Measurements from ENCODE around the gene EHD3. TPM values are rescaled to one million over a fixed set of nuclear protein-coding genes. Genes with fewer than 3 reads are reported as not detected.

The EHD3 gene
- total RNA-seq, 1 experiment from 2014 or later: not detected

DNA sequence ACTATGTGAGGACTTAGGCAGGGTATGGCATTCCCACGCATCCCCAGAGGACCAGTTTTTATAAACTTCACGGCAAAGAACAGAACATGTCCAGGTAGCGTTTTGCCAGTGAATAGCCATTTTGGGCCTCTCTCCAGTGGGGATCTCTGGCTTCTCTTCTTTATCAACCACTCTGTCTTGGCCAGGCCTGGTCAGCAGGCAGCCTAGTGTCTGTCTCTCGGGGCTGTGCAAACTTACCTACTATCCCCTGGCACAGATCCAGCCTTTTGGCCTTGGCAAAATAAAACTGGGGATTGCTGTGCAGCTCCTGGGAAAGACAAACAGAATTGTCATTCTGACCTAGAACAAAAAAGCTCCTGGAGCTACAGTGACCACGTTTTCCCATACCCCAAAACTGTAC, 31.1 kb upstream of the EHD3 start:
- no peak for DNase-seq
- Histone ChIP-seq H3K4me1 (no peaks in the 10 kb centered on the region), H3K4me3 (no peak overlapping the region), H3K27me3 (peaks cover 30% of the 10 kb centered on the region), H3K27ac (no peak overlapping the region), H3K36me3 (no peaks in the 10 kb centered on the region), H3K9me3 (replicated peaks) (no peaks in the 10 kb centered on the region)

- Histone ChIP-seq H3K4me1 (no peaks in the 10 kb centered on the region), H3K4me3 (no peak overlapping the region), H3K27me3 (peaks cover 26% of the 10 kb centered on the region), H3K9me3 (replicated peaks) (no peaks in the 10 kb centered on the region), H3K36me3 (no peaks in the 10 kb centered on the region), H3K27ac (no peak overlapping the region)
- DNase-seq: no peak
Measured at GRCh38 chr2:31203916-31204315, 30.0 kb upstream of the EHD3 start.

- Histone ChIP-seq H3K9me3 (replicated peaks) (no peaks in the 10 kb centered on the region), H3K4me1 (no peaks in the 10 kb centered on the region), H3K4me3 (no peak overlapping the region), H3K27me3 (peaks cover 26% of the 10 kb centered on the region), H3K36me3 (no peaks in the 10 kb centered on the region), H3K27ac (no peak overlapping the region)
- DNase-seq: no peak
Measured at GRCh38 chr2:31204783-31205182, 29.2 kb upstream of the EHD3 start.

DNA sequence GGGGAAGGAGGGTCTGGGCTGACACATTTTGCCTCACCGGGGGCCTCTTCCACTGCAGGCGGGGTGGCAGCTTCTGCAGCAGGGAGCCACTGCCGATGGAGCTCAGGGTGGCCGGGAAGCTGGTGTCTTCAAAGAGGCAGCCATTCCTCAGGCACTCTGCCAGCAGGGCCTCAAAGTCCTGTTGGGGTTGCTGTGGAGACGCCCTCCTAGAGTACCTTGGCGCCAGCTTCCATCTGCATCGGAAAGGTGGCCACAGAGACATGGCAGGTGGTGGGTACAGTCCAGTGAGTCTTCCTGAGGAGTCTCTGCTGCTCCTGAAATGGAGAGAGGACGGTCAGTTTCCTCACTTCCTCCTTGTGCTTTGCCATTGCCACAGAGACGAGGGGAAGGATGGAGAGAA, 28.8 kb upstream of the EHD3 start:
- DNase-seq: no peak
- H3K9me3 ChIP-seq (replicated peaks): no peaks in the 10 kb centered on the region
- no peak overlapping the region for H3K4me3 ChIP-seq
- H3K27ac ChIP-seq: no peak overlapping the region
- no peaks in the 10 kb centered on the region for H3K4me1 ChIP-seq
- no peaks in the 10 kb centered on the region for H3K36me3 ChIP-seq
- peaks cover 26% of the 10 kb centered on the region for H3K27me3 ChIP-seq

DNA sequence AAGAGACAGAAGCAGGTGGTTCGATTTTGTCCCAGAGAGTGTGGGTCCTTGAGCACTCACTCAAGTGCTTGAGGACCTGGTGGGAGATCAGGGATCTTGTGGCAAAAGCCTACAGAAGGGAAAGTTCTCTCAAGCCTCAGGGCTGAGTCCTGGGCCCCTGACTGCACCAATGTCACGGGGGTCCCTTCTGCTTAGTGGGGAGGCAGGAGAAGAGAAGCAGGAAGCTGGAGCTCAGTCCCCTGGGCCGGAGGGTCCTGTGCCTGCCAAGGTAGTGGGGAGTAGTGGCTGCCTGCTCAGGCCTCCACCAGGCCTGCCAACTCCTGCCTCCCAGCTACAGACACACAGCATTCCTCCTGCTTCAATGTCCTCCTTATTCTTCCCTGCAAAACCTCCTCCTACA, 28.3 kb upstream of the EHD3 start:
- no peak for DNase-seq
- peaks cover 22% of the 10 kb centered on the region for H3K27me3 ChIP-seq
- no peaks in the 10 kb centered on the region for H3K9me3 ChIP-seq (replicated peaks)

GRCh38 chr2:31207790-31208189, 26.2 kb upstream of the EHD3 start:
- Histone ChIP-seq H3K27ac (no peak overlapping the region), H3K9me3 (replicated peaks) (no peaks in the 10 kb centered on the region), H3K27me3 (peaks cover 11% of the 10 kb centered on the region; the same call in 1 of the 2 replicates), H3K4me1 (no peaks in the 10 kb centered on the region), H3K4me3 (no peak overlapping the region), H3K36me3 (no peaks in the 10 kb centered on the region)
- no peak for DNase-seq

More for the DNA sequence above, 28.3 kb upstream of the EHD3 start:
- Histone ChIP-seq H3K4me1 (no peaks in the 10 kb centered on the region), H3K4me3 (no peak overlapping the region), H3K27ac (no peak overlapping the region), H3K36me3 (no peaks in the 10 kb centered on the region)

GRCh38 chr2:31208240-31208639, 25.7 kb upstream of the EHD3 start:
- H3K36me3 ChIP-seq: no peaks in the 10 kb centered on the region
- no peak overlapping the region for H3K4me3 ChIP-seq
- H3K4me1 ChIP-seq: no peaks in the 10 kb centered on the region
- DNase-seq: no peak
- H3K27ac ChIP-seq: no peak overlapping the region
- H3K27me3 ChIP-seq: peaks cover 11% of the 10 kb centered on the region; the same call in 1 of the 2 replicates
- H3K9me3 ChIP-seq (replicated peaks): no peaks in the 10 kb centered on the region

DNA sequence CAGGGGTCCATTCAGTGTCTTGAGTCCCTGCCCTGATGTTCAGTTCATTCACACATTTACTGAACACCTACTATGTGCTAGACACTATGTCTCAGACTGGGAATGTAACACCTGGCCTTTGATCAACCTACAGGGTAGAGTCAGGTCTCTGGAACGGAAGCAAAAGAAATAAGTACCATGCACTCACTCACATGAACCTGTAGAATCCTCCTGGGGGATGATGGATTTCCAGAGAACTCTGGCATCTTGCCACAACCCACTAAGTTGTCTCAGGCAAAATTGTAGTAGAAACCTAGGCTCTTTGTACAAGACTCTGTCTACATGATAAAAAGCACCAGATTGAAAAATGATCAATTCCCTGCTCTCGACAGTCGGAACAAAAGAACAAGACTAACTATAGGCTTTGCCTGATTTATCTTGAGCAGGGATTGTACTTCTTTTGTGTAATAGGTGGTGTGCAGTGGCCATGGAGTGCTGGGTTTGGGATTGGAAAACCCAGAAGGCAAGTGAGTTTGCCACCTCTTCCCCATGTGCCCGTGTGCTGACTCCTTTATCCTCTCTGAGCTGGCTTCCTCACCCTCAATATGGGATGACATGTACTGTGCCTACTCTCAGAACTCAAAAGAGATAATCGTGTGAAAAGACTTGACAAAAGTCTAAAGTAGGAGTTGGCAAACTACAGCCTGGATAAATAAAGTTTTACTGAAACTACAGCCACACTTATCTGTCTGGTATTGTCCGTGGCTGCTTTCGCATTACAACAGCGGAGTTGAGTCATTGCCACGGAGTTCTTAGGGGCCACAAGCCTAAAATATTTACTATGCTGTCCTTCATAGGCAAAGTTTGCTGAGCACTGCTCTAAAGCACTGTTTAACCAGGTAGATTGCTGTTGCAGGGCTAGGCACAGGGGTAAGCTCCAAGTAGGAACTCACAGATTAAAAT, 21.0 kb upstream of the EHD3 start:
- Histone ChIP-seq H3K4me1 (no peaks in the 10 kb centered on the region), H3K27me3 (peaks cover 6% of the 10 kb centered on the region), H3K9me3 (replicated peaks) (no peaks in the 10 kb centered on the region), H3K27ac (no peak overlapping the region), H3K36me3 (no peaks in the 10 kb centered on the region), H3K4me3 (no peak overlapping the region)
- no peak for DNase-seq

DNA sequence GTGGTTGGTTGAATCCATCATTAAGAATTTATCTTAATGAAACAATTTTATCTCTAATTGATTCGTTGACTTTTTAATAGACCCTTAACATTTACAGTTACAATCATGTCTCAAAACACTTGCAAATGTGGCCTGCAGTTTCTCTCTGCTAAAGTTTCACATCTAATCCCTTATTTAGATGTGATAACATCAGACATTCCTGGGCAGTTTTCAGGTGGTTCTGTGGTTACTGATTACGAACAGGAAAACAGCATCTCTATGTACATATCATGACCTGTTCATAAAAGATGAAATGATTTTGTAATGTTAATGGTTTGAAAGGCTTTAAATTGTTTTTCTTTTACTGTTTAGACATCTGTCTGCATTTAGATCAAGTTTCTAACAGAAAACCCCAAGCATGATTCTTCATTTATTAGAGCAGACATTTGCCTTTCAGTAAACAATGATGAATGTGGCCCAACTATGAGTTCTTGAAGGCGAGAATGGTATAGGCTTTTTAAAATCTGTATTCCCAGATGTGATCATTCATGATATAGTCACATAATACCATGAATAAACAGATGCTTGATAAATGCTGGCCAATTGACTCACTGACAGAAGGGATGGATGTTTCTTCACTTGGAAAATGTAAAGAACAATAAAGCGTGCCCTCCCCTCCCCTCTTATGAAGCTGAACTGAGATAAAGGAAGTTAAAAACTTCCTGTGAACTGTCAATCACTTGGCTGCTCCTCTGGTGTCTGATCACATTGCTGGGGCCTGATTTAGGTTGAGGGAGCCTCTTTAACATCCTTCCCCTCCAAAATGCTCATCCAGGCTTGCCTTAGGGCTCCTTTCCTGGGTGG, 20.1 kb upstream of the EHD3 start:
- Histone ChIP-seq H3K27me3 (peaks cover 6% of the 10 kb centered on the region; the same call in 1 of the 2 replicates), H3K27ac (no peak overlapping the region), H3K4me1 (no peaks in the 10 kb centered on the region), H3K36me3 (no peaks in the 10 kb centered on the region), H3K9me3 (replicated peaks) (no peaks in the 10 kb centered on the region), H3K4me3 (no peak overlapping the region)
- DNase-seq: no peak

- Histone ChIP-seq H3K27me3 (peaks cover 11% of the 10 kb centered on the region), H3K4me3 (no peak overlapping the region), H3K36me3 (no peaks in the 10 kb centered on the region), H3K9me3 (replicated peaks) (no peaks in the 10 kb centered on the region), H3K27ac (no peak overlapping the region), H3K4me1 (no peaks in the 10 kb centered on the region)
- no peak for DNase-seq
Measured at GRCh38 chr2:31214444-31214915, 19.5 kb upstream of the EHD3 start.

DNA sequence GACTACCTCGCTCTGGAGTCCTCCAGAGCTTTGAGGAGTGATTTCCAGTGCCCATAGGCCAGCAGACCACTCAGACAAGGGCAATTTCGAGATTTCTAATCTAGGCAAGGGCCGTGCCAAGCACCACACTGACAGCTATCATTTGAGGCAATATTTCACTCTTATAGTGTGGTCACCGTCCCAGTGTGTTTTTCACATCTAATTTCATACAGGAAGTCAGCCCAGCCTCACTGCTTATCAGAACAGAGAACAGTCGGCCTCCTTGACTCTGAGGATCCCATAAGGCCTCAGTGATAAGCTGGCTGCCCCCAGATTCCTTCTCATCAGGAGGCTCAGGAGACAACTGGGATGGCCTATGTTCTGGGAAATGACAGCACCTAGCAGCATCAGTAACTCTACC, 17.2 kb upstream of the EHD3 start:
- no peaks in the 10 kb centered on the region for H3K36me3 ChIP-seq
- DNase-seq: no peak

GRCh38 chr2:31217465-31218200, 16.3 kb upstream of the EHD3 start, which contains the start of gene CAPN14:
Gene CAPN14, minus strand, starts transcription at chr2:31217515. Its CDS starts 12,068 bp downstream, at chr2:31205447.
- H3K27ac ChIP-seq: no peak within 1 kb of the TSS
- no peaks in the 10 kb centered on the region for H3K36me3 ChIP-seq
- no peaks in the 10 kb centered on the region for H3K4me1 ChIP-seq
- no peaks in the 10 kb centered on the region for H3K9me3 ChIP-seq (replicated peaks)
- H3K27me3 ChIP-seq: peaks cover 24% of the 10 kb centered on the region
- no peak within 1 kb of the TSS for H3K4me3 ChIP-seq
- DNase-seq: no peak

More for the DNA sequence above, 17.2 kb upstream of the EHD3 start:
- Histone ChIP-seq H3K9me3 (replicated peaks) (no peaks in the 10 kb centered on the region), H3K4me1 (no peaks in the 10 kb centered on the region), H3K4me3 (no peak overlapping the region), H3K27ac (no peak overlapping the region), H3K27me3 (peaks cover 24% of the 10 kb centered on the region)

GRCh38 chr2:31219131-31219969, 14.6 kb upstream of the EHD3 start:
- H3K4me3 ChIP-seq: no peak overlapping the region
- H3K27me3 ChIP-seq: peaks cover 24% of the 10 kb centered on the region
- H3K4me1 ChIP-seq: no peaks in the 10 kb centered on the region
- no peak overlapping the region for H3K27ac ChIP-seq
- no peaks in the 10 kb centered on the region for H3K9me3 ChIP-seq (replicated peaks)
- H3K36me3 ChIP-seq: no peaks in the 10 kb centered on the region
- DNase-seq: no peak

- Histone ChIP-seq H3K4me1 (no peaks in the 10 kb centered on the region), H3K4me3 (no peak overlapping the region), H3K9me3 (replicated peaks) (no peaks in the 10 kb centered on the region), H3K27me3 (peaks cover 27% of the 10 kb centered on the region), H3K27ac (no peak overlapping the region), H3K36me3 (no peaks in the 10 kb centered on the region)
- DNase-seq: no peak
Measured at GRCh38 chr2:31221544-31221943, 12.4 kb upstream of the EHD3 start.

Data from SJCRH30 (cell line).